GM12878 (cell line): ENCODE measurements around the gene PLA2G15. TPM values are rescaled to one million over a fixed set of nuclear protein-coding genes. Genes with fewer than 3 reads are reported as not detected.

Source experiments
- ATAC-seq: fragments of 200-7000 bp; cut with Tn5 transposase; 3 replicates; pipeline ENCODE4 v1.9.1; 2020; ENCODE audit warnings: mild to moderate bottlenecking, moderate library complexity
- BruUV-seq: library from RNA; stranded (reverse); fragments of 400-500 nt; replicated peaks from 2 replicates; lab custom pipeline; 2021; lab: Mats Ljungman, UMichigan
- CTCF ChIA-PET: fragments of 300-600 bp; sonication (Branson Sonifier 250); formaldehyde crosslinking; extraction: SDS; loops from one replicate; lab custom pipeline; 2021; ENCODE audit warnings: inconsistent platforms; lab: Yijun Ruan, JAX
- POLR2A ChIA-PET: fragments of 350-600 bp; formaldehyde crosslinking; extraction: SDS; loops from one replicate; lab custom pipeline; 2021; ENCODE audit warnings: inconsistent platforms; lab: Charles Lee
- RAD21 ChIA-PET: fragments of 300-600 bp; sonication (Branson Sonifier 250); formaldehyde crosslinking; loops from one replicate; lab custom pipeline; 2023; ENCODE audit warnings: antibody characterized with exemption; ENCODE audit not compliant: unreplicated experiment; lab: Charles Lee
- SMC1A ChIA-PET: fragments of 300-600 bp; sonication (Branson Sonifier 250); formaldehyde crosslinking; loops from one replicate; lab custom pipeline; 2023; ENCODE audit not compliant: unreplicated experiment, uncharacterized antibody; lab: Charles Lee
- DNase-seq: peaks from one replicate; pipeline ENCODE4 v3.0.0-alpha.2; 2011; ENCODE audit warnings: low read depth, low spot score
- FAIRE-seq: peaks from 3 replicates; lab custom pipeline; 2011; peaks lifted over from hg19 to GRCh38; lab: Jason Lieb, UNC
- H2AFZ ChIP-seq: 2 replicates; pipeline ENCODE4 v1.6.0; 2011; ENCODE audit warnings: low read depth, low read length, control low read depth; ENCODE audit not compliant: control insufficient read depth
- H3K27ac ChIP-seq: 2 replicates; pipeline ENCODE4 v1.5.1; 2011; ENCODE audit warnings: control low read depth; ENCODE audit not compliant: control insufficient read depth, insufficient read depth
- H3K27me3 ChIP-seq, 2 experiments: replicated peaks in 1 of 2; 2 replicates each; pipeline versions ENCODE4 v1.6.0 to v1.6.1; 2011; ENCODE audit warnings: low read length in 1 of 2; ENCODE audit not compliant: control insufficient read depth in 2 of 2, insufficient read depth in 2 of 2
- H3K36me3 ChIP-seq, 2 experiments: 2 replicates each; pipeline ENCODE4 v1.5.1; 2011; ENCODE audit warnings: low read length in 1 of 2; ENCODE audit not compliant: control insufficient read depth in 2 of 2, insufficient read depth in 2 of 2
- H3K4me1 ChIP-seq: 2 replicates; pipeline ENCODE4 v1.6.1; 2011; ENCODE audit warnings: mild to moderate bottlenecking, low read length, moderate library complexity, mixed read lengths; ENCODE audit not compliant: control insufficient read depth, insufficient read depth
- H3K4me2 ChIP-seq: 2 replicates; pipeline ENCODE4 v1.6.0; 2011; ENCODE audit warnings: control low read depth; ENCODE audit not compliant: control insufficient read depth, insufficient read depth
- H3K4me3 ChIP-seq: fragments of 200-600 bp; sonication (generic); 2 replicates; pipeline ENCODE4 v1.5.1; 2016
- H3K79me2 ChIP-seq: 2 replicates; pipeline ENCODE4 v1.6.0; 2011; ENCODE audit warnings: low read length; ENCODE audit not compliant: control insufficient read depth, insufficient read depth
- H3K9ac ChIP-seq: 2 replicates; pipeline ENCODE4 v1.8.0; 2011; ENCODE audit warnings: low read length, control low read depth, mixed read lengths; ENCODE audit not compliant: control insufficient read depth, insufficient read depth
- H3K9me3 ChIP-seq: replicated peaks from 3 replicates; pipeline ENCODE4 v1.5.1; 2011; ENCODE audit warnings: mild to moderate bottlenecking, low read length; ENCODE audit not compliant: control insufficient read depth, insufficient read depth
- H4K20me1 ChIP-seq: 2 replicates; pipeline ENCODE4 v1.6.0; 2011; ENCODE audit not compliant: control insufficient read depth, insufficient read depth
- CBFB ChIP-seq: IDR thresholded peaks from 2 replicates; pipeline ENCODE4 v1.6.1; 2016; ENCODE audit warnings: antibody characterized with exemption, low read depth
- FOS ChIP-seq: IDR thresholded peaks from 3 replicates; pipeline ENCODE4 v1.6.1; 2011; ENCODE audit warnings: borderline replicate concordance; ENCODE audit not compliant: insufficient read length; ENCODE audit errors: extremely low read depth
- FOXM1 ChIP-seq: IDR thresholded peaks from 2 replicates; pipeline ENCODE4 v1.6.1; 2012; ENCODE audit warnings: low read depth, mild to moderate bottlenecking, inconsistent platforms, low read length, moderate library complexity
- HSF1 ChIP-seq: fragments of 150-350 bp; IDR thresholded peaks from 2 replicates; pipeline ENCODE4 v1.6.1; 2014; ENCODE audit warnings: mild to moderate bottlenecking, low read depth, low read length
- LARP7 ChIP-seq: fragments of 450-650 bp; IDR thresholded peaks from 2 replicates; pipeline ENCODE4 v1.6.1; 2017; ENCODE audit warnings: mild to moderate bottlenecking
- MAX ChIP-seq: IDR thresholded peaks from 2 replicates; pipeline ENCODE4 v1.6.1; 2012; ENCODE audit warnings: low read depth, low read length, improper control_type of control experiment
- MYB ChIP-seq: fragments of 150-350 bp; IDR thresholded peaks from 2 replicates; pipeline ENCODE4 v1.6.1; 2014; ENCODE audit warnings: mild to moderate bottlenecking, low read depth, low read length, borderline replicate concordance
- PRDM15 ChIP-seq: fragments of 450-650 bp; formaldehyde crosslinking; IDR thresholded peaks from 2 replicates; pipeline ENCODE4 v1.4.0; 2020; ENCODE audit warnings: mild to moderate bottlenecking, moderate library complexity
- RBBP5 ChIP-seq: fragments of 200-600 bp; sonication (generic); conservative IDR thresholded peaks from 2 replicates; pipeline ENCODE4 v1.6.1; 2016
- SMAD1 ChIP-seq: fragments of 450-650 bp; IDR thresholded peaks from 2 replicates; pipeline ENCODE4 v1.6.1; 2018; ENCODE audit warnings: mild to moderate bottlenecking, low read depth; ENCODE audit not compliant: partially characterized antibody
- SRF ChIP-seq, 2 experiments: IDR thresholded peaks; 2 replicates each; pipeline ENCODE4 v1.6.1; 2011; ENCODE audit warnings: low read depth in 2 of 2, low read length in 2 of 2, mild to moderate bottlenecking in 1 of 2, moderate library complexity in 1 of 2
- STAT1 ChIP-seq: fragments of 450-650 bp; conservative IDR thresholded peaks from 2 replicates; pipeline ENCODE4 v1.6.1; 2014; ENCODE audit warnings: antibody characterized with exemption, mild to moderate bottlenecking
- WGBS: methylation state at CpG from one replicate; pipeline ENCODE4 v1.1.6; 2016; ENCODE audit warnings: low lambda C conversion rate; ENCODE audit not compliant: insufficient replicate concordance, insufficient coverage; ENCODE audit errors: missing lambda C conversion rate; 5-methylcytosine and 5-hydroxymethylcytosine counted together
- in situ Hi-C: fragments of 300-500 bp; cut with MboI; formaldehyde crosslinking; loops from 9 replicates; pipeline ENCODE4 v1.14.3; 2018; ENCODE audit warnings: mixed read lengths
- intact Hi-C: fragments of 100-400 bp; cut with micrococcal nuclease; formaldehyde crosslinking; loops from one replicate; pipeline ENCODE4 v1.14.2; 2022; ENCODE audit not compliant: unreplicated experiment
- polyA plus RNA-seq, 11 experiments: library from polyadenylated mRNA; depleted of rRNA in 4 of 11; unstranded in 6 of 11; stranded (reverse) in 5 of 11; fragments of >200 nt; fragmentation: Nextera tagmentation in 4 of 11; fragmentation: Illumina TruSeq in 1 of 11; extraction: Ambion mirVana in 4 of 11; extraction: Trizol in 1 of 11; gene quantifications; 1 replicate in 1 of 11; 2 replicates in 10 of 11; pipeline versions ENCODE4 v1.2.1 to v1.2.3, GENCODE V29; 2011 to 2016; ENCODE audit warnings: inconsistent platforms in 2 of 11, missing spikeins in 2 of 11, low read depth in 1 of 11
- total RNA-seq, 4 experiments: library from RNA; depleted of rRNA in 3 of 4; stranded (reverse); fragments of >200 nt in 3 of 4; fragmentation: Illumina TruSeq in 1 of 4; extraction: Trizol in 1 of 4; gene quantifications; 2 replicates each; pipeline versions ENCODE4 v1.2.1 to v1.2.3, GENCODE V29; 2013 to 2021
- TF ChIP-seq, protein P1 (sequence below): fragments of 450-650 bp; IDR thresholded peaks from 2 replicates; pipeline ENCODE4 v1.6.1; 2017; ENCODE audit warnings: mild to moderate bottlenecking, moderate library complexity
- TF ChIP-seq, protein P2 (sequence below): fragments of 450-650 bp; IDR thresholded peaks from 2 replicates; pipeline ENCODE4 v1.6.1; 2017; ENCODE audit warnings: mild to moderate bottlenecking

Gene PLA2G15
- total and polyA plus RNA-seq, 10 of the 15 experiments (the other 5 are each of a cell fraction or from before 2014, with no cell fraction given), result 0.31 to 9.4 (median 6.8) TPM

DNA sequence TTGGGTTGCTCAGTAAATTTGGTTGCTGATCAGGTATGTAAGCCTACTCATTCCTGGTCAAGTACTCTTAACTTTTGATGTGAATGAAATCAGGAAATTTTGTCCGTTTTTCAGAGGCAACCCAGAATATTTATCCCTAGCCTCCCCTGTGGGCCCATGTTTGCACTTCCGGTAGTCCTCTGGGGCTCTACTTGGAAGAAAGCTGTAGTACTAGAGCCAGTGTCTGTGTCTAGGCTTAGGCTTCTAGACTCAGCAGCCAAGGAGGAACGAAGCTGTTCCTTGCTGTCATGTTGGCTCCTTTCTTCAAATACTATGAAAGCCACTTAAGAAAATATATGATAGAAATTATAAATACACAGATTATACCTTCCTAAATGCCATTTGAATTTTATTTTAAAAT lies 30.4 kb upstream of the PLA2G15 start:
- no peaks in the 10 kb centered on the region for H3K79me2 ChIP-seq
- FAIRE-seq (no peak), DNase-seq (no peak), ATAC-seq (no peak)
- no peaks in the 10 kb centered on the region for H4K20me1 ChIP-seq
- intact Hi-C loops, result no loop called here
- H3K36me3 ChIP-seq, result no peaks in the 10 kb centered on the region; a peak in 1 of 4 replicates
- in situ Hi-C loops, result no loop called here
- H3K27ac ChIP-seq, result no peak overlapping the region
- BruUV-seq, result no TSS peak
- H3K27me3 ChIP-seq, result no peaks in the 10 kb centered on the region
- H3K4me1 ChIP-seq, result peaks cover 7% of the 10 kb centered on the region
- no peaks in the 10 kb centered on the region for H3K9me3 ChIP-seq
- CTCF ChIA-PET, result no interaction called here
- no peak overlapping the region for H3K4me2 ChIP-seq
- no peak overlapping the region for H3K9ac ChIP-seq
- no peak overlapping the region for H3K4me3 ChIP-seq
- WGBS, result 78% methylated on average over 3 of the region's 3 CpGs
- H2AFZ ChIP-seq, result no peak overlapping the region
- POLR2A ChIA-PET, result no interaction called here
- SMC1A ChIA-PET, result no interaction called here
- RAD21 ChIA-PET, result no interaction called here
- TF ChIP-seq LARP7, result no peak
- TF ChIP-seq, protein P1, sequence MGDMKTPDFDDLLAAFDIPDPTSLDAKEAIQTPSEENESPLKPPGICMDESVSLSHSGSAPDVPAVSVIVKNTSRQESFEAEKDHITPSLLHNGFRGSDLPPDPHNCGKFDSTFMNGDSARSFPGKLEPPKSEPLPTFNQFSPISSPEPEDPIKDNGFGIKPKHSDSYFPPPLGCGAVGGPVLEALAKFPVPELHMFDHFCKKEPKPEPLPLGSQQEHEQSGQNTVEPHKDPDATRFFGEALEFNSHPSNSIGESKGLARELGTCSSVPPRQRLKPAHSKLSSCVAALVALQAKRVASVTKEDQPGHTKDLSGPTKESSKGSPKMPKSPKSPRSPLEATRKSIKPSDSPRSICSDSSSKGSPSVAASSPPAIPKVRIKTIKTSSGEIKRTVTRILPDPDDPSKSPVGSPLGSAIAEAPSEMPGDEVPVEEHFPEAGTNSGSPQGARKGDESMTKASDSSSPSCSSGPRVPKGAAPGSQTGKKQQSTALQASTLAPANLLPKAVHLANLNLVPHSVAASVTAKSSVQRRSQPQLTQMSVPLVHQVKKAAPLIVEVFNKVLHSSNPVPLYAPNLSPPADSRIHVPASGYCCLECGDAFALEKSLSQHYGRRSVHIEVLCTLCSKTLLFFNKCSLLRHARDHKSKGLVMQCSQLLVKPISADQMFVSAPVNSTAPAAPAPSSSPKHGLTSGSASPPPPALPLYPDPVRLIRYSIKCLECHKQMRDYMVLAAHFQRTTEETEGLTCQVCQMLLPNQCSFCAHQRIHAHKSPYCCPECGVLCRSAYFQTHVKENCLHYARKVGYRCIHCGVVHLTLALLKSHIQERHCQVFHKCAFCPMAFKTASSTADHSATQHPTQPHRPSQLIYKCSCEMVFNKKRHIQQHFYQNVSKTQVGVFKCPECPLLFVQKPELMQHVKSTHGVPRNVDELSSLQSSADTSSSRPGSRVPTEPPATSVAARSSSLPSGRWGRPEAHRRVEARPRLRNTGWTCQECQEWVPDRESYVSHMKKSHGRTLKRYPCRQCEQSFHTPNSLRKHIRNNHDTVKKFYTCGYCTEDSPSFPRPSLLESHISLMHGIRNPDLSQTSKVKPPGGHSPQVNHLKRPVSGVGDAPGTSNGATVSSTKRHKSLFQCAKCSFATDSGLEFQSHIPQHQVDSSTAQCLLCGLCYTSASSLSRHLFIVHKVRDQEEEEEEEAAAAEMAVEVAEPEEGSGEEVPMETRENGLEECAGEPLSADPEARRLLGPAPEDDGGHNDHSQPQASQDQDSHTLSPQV, result no peak
- no peak for TF ChIP-seq RBBP5
- TF ChIP-seq STAT1, result no peak
- TF ChIP-seq HSF1, result no peak
- TF ChIP-seq FOXM1, result no peak
- no peak for TF ChIP-seq CBFB
- TF ChIP-seq FOS, result no peak
- TF ChIP-seq PRDM15 (CRISPR knock-in tag), result no peak
- TF ChIP-seq, protein P2, sequence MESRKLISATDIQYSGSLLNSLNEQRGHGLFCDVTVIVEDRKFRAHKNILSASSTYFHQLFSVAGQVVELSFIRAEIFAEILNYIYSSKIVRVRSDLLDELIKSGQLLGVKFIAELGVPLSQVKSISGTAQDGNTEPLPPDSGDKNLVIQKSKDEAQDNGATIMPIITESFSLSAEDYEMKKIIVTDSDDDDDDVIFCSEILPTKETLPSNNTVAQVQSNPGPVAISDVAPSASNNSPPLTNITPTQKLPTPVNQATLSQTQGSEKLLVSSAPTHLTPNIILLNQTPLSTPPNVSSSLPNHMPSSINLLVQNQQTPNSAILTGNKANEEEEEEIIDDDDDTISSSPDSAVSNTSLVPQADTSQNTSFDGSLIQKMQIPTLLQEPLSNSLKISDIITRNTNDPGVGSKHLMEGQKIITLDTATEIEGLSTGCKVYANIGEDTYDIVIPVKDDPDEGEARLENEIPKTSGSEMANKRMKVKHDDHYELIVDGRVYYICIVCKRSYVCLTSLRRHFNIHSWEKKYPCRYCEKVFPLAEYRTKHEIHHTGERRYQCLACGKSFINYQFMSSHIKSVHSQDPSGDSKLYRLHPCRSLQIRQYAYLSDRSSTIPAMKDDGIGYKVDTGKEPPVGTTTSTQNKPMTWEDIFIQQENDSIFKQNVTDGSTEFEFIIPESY, result no peak
- TF ChIP-seq MYB, result no peak
- no peak for TF ChIP-seq MAX
- TF ChIP-seq SMAD1, result no peak
- TF ChIP-seq SRF (IDR thresholded peaks at IDR 0.05; ENCODE audit: low read depth in 2 of 2, low read length in 2 of 2), result no peak
